ENCODE measurements around the gene CALR. TPM values are rescaled to one million over a fixed set of nuclear protein-coding genes. Genes with fewer than 3 reads are reported as not detected.
"Not testable (repeated sequence)": the region's sequence is repeated elsewhere in the genome, so short reads cannot be mapped to it uniquely, and the experiment has no call there.

CALR gene
- total and polyA plus RNA-seq, 7 donors = 70.3 to 717 (median 187) TPM

GRCh38 chr19:12953138-12953798, 14.9 kb downstream of the CALR start:
- DNase-seq = no peak
- Histone ChIP-seq H3K9me3 (no peaks in the 10 kb centered on the region), H3K4me1 (peaks cover 0 to 43% (median 29%) of the 10 kb centered on the region in 4 donors), H3K27me3 (no peaks in the 10 kb centered on the region), H3K4me3 (no peak overlapping the region), H3K36me3 (peaks cover 33 to 65% (median 50%) of the 10 kb centered on the region in 4 donors), H3K27ac (peak overlapping the region in 3 of 4 donors; percentile 49 to 67 (median 65))
- WGBS, 2 donors = 65 to 69% methylated on average over 11 of the region's 11 CpGs
- intact Hi-C loops (cut with DNase I) = no loop called here
- TF ChIP-seq EP300 (IDR thresholded peaks at IDR 0.05) (no peak), CTCF (IDR thresholded peaks at IDR 0.05) (no peak), POLR2A (IDR thresholded peaks at IDR 0.05) (no peak), POLR2AphosphoS5 (IDR thresholded peaks at IDR 0.05) (no peak)

GRCh38 chr19:12953799-12954611, 15.6 kb downstream of the CALR start:
- Histone ChIP-seq H3K36me3 (peaks cover 25 to 58% (median 42%) of the 10 kb centered on the region in 4 donors), H3K9me3 (no peaks in the 10 kb centered on the region), H3K27ac (peak overlapping the region in 3 of 4 donors; percentile 49 to 67 (median 65)), H3K27me3 (no peaks in the 10 kb centered on the region), H3K4me3 (no peak overlapping the region), H3K4me1 (peaks cover 0 to 43% (median 29%) of the 10 kb centered on the region in 4 donors)
- TF ChIP-seq POLR2A (IDR thresholded peaks at IDR 0.05) (no peak), EP300 (IDR thresholded peaks at IDR 0.05) (no peak), CTCF (IDR thresholded peaks at IDR 0.05) (no peak), POLR2AphosphoS5 (IDR thresholded peaks at IDR 0.05) (no peak)
- intact Hi-C loops (cut with DNase I) = no loop called here
- no peak for DNase-seq
- WGBS, 2 donors = 63 to 77% methylated on average over 12 of the region's 12 CpGs

- H3K27ac ChIP-seq = peak overlapping the region in 2 of 4 donors; percentile 10 to 38
- no peaks in the 10 kb centered on the region for H3K27me3 ChIP-seq
- H3K4me3 ChIP-seq = no peak overlapping the region
- no peak for DNase-seq
- no peaks in the 10 kb centered on the region for H3K9me3 ChIP-seq
- peaks cover 0 to 43% (median 29%) of the 10 kb centered on the region in 4 donors for H3K4me1 ChIP-seq
- WGBS, 2 donors = 15 to 31% methylated on average over 1 of the region's 1 CpG
- H3K36me3 ChIP-seq = peaks cover 19 to 52% (median 36%) of the 10 kb centered on the region in 4 donors
- intact Hi-C loops (cut with DNase I) = no loop called here
- TF ChIP-seq POLR2AphosphoS5 (IDR thresholded peaks at IDR 0.05) = no peak
Observed at GRCh38 chr19:12954612-12954962, 16.2 kb downstream of the CALR start.

- H3K9me3 ChIP-seq; intact Hi-C loops (cut with DNase I); H3K27me3 ChIP-seq; DNase-seq: not testable (repeated sequence)
- H3K4me3 ChIP-seq = peak overlapping the region in 1 of 4 donors; percentile 91
- H3K27ac ChIP-seq = peak overlapping the region in 3 of 4 donors; percentile 91 to 94 (median 92)
- H3K4me1 ChIP-seq = peaks cover 0 to 43% (median 29%) of the 10 kb centered on the region in 4 donors
- WGBS, 2 donors = 86 to 92% methylated on average over 9 of the region's 9 CpGs
- H3K36me3 ChIP-seq = peaks cover 11 to 42% (median 27%) of the 10 kb centered on the region in 4 donors
Observed at GRCh38 chr19:12955575-12955974, 17.2 kb downstream of the CALR start.

GRCh38 chr19:12955996-12956395, 17.6 kb downstream of the CALR start:
- TF ChIP-seq CTCF (IDR thresholded peaks at IDR 0.05) (no peak), POLR2AphosphoS5 (IDR thresholded peaks at IDR 0.05) (no peak), EP300 (IDR thresholded peaks at IDR 0.05) (no peak), POLR2A (IDR thresholded peaks at IDR 0.05) (no peak)
- peaks cover 9 to 38% (median 24%) of the 10 kb centered on the region in 4 donors for H3K36me3 ChIP-seq
- H3K27ac ChIP-seq = peak overlapping the region; percentile 91 to 94 (median 92)
- intact Hi-C loops (cut with DNase I) = no loop called here
- no peaks in the 10 kb centered on the region for H3K27me3 ChIP-seq
- DNase-seq = no peak
- H3K4me1 ChIP-seq = peaks cover 0 to 43% (median 29%) of the 10 kb centered on the region in 4 donors
- peak overlapping the region; percentile 73 to 96 (median 91) for H3K4me3 ChIP-seq
- no peaks in the 10 kb centered on the region for H3K9me3 ChIP-seq
- 53 to 67% methylated on average over 12 of the region's 12 CpGs for WGBS, 2 donors
